ENCODE data around the gene KCNJ6.

GRCh38 chr21:37595944-37596343 lies 320.3 kb downstream of the KCNJ6 start:
- TF ChIP-seq EZH2 (IDR thresholded peaks at IDR 0.05; ENCODE audit: low read depth, low read length, severe bottlenecking) (no peak), HDAC2 (IDR thresholded peaks at IDR 0.05; ENCODE audit: borderline replicate concordance in 1 of 2, low read depth in 2 of 2, low read length in 2 of 2) (no peak), CHD1 (IDR thresholded peaks at IDR 0.05; ENCODE audit: low read depth, low read length) (no peak), POLR2A (IDR thresholded peaks at IDR 0.05; ENCODE audit: control extremely low read depth in 1 of 2, low read depth in 2 of 2, low read length in 2 of 2) (no peak), PHF8 (conservative IDR thresholded peaks at IDR 0.05; ENCODE audit: low read depth, low read length) (no peak), RAD21 (IDR thresholded peaks at IDR 0.05 in 1 of 2, conservative IDR thresholded peaks at IDR 0.05 in 1 of 2; ENCODE audit: low read depth in 2 of 2, low read length in 2 of 2) (no peak)
- TF ChIP-seq, protein P1, sequence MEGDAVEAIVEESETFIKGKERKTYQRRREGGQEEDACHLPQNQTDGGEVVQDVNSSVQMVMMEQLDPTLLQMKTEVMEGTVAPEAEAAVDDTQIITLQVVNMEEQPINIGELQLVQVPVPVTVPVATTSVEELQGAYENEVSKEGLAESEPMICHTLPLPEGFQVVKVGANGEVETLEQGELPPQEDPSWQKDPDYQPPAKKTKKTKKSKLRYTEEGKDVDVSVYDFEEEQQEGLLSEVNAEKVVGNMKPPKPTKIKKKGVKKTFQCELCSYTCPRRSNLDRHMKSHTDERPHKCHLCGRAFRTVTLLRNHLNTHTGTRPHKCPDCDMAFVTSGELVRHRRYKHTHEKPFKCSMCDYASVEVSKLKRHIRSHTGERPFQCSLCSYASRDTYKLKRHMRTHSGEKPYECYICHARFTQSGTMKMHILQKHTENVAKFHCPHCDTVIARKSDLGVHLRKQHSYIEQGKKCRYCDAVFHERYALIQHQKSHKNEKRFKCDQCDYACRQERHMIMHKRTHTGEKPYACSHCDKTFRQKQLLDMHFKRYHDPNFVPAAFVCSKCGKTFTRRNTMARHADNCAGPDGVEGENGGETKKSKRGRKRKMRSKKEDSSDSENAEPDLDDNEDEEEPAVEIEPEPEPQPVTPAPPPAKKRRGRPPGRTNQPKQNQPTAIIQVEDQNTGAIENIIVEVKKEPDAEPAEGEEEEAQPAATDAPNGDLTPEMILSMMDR (IDR thresholded peaks at IDR 0.05; ENCODE audit: control extremely low read depth in 1 of 3, insufficient read depth in 1 of 3, low read depth in 1 of 3, low read length in 3 of 3): no peak
